NCI-H2227 (cell line): ENCODE data around the gene APBB2.
A peak's percentile ranks its signal among the peaks of the same experiment; 100 is the strongest.

Experiments used
- DNase-seq: peaks from one replicate; lab custom pipeline; 2025; ENCODE audit not compliant: unreplicated experiment; lab: John Stamatoyannopoulos, UW

The APBB2 gene

GRCh38 chr4:41142376-41143310, 71.7 kb downstream of the APBB2 start:
- no peak for DNase-seq

DNA sequence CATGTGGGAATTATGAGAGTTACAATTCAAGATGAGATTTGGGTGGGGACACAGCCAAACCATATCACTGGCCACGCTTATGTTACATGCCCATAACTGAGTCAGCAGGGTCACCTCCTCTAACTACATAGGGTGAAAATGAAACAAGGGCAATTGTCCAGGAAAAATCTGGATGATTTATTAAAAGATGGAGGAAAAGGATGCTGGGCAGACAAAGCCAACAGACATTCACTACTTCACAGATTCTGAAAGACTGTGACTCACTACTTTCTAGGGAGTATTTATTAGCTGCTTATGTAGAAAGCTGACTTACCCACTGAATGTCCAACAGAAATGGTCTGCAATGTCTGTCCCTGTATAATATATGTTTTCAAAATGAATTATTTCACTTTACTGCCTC, 72.4 kb downstream of the APBB2 start:
- no peak for DNase-seq

DNA sequence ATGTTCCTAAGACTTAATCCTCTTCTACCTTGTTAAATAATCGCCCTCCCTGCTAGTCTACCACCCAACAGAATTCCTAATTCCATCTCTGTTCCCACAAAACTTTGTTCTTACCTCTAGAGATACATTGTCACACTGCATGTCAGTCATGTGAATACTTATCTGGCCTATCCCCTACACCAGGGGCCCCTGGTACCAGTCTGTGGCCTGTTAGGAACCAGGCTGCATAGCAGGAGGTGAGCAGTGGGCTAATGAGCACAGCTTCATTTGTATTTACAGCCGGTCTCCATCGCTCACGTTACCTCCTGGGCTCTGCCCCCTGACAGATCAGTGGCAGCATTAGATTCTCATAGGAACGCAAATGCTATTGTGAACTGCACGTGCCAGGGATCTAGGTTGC, 73.9 kb downstream of the APBB2 start:
- DNase-seq: no peak

- DNase-seq: no peak
Observed at GRCh38 chr4:41137879-41138278, 76.5 kb downstream of the APBB2 start.

DNA sequence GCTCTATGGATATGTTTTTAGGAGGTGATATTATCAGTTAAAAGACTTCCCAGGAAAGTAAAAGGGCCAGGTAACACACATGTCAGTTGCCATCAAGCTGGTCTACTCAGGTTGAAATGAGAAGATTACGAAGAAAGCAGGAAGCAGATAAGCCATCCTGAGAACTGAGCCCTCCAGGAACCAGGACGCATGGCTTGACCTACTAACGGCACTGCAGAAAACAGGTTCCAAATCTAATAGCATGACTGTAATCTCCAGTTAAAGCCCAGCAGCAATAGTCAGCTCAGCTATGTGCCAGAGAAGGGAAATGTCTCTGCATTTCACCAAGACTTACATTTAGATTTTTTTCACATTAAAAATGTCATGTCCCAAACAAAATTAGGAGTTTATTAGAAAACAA, 77.9 kb downstream of the APBB2 start:
- DNase-seq: no peak

GRCh38 chr4:41135801-41136200, 78.5 kb downstream of the APBB2 start:
- DNase-seq: no peak

GRCh38 chr4:41134581-41134980, 79.8 kb downstream of the APBB2 start:
- DNase-seq: no peak

DNA sequence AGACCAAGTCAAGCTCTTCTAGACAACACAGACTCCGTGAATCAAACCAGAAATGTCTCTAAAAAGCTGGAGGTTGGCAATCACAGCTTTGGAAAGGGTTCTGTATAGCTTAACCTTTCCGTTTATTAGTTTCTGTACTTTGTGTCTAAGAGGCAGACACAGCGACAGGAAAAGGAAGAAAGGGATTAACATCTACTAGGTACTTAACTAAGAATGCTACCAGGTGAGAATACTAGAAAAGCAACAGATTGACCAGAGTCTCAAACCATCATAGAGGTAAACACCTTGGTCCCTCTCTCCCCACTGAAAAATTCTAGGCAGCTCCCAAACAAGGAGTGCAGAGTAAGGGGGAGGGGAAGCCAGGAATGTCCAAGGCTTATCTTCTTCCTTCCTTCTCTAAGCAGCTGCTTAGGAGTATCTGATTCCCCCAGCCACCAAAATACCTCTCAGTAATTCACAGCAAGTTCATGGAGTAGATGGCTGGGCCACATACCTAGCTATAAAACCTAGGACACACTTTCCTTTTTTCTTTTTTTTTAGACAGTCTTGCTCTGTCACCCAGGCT, 80.8 kb downstream of the APBB2 start:
- no peak for DNase-seq

DNA sequence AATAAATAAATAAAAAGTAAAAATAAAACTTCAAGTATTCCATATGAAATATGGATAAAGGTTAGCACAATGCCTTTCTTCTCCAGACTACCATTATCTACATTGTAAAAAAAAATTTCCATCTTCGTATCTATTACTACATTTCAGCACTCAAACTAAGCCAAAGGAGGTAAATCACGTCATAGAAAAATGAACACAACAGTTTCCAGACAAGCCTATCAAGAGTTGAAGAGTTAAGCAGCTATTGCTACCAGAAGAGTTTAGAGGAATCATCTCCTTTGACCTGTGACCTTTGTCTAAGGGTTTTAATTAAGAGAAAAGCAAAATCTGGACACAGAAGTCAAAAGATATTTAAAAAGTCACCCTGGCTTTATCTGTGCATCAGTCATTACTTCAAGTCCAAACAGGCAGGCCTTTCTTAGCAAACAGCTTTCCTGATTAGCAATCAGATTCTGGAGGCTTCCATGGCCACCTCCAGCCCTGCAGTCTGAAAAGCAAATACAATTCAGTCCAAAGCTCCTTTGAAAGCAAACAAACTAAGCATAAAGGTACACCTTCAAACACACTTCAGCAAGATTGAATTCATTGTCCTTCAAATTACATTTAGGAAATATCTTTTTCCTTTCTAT, 82.2 kb downstream of the APBB2 start:
- no peak for DNase-seq

GRCh38 chr4:41129936-41130440, 84.4 kb downstream of the APBB2 start:
- no peak for DNase-seq

GRCh38 chr4:41129128-41129754, 85.1 kb downstream of the APBB2 start:
- DNase-seq: peak; percentile 9

GRCh38 chr4:41125558-41126311, 88.6 kb downstream of the APBB2 start:
- no peak for DNase-seq

- no peak for DNase-seq
Observed at GRCh38 chr4:41124916-41125548, 89.3 kb downstream of the APBB2 start.

- DNase-seq: no peak
Observed at GRCh38 chr4:41122775-41123174, 91.6 kb downstream of the APBB2 start.

DNA sequence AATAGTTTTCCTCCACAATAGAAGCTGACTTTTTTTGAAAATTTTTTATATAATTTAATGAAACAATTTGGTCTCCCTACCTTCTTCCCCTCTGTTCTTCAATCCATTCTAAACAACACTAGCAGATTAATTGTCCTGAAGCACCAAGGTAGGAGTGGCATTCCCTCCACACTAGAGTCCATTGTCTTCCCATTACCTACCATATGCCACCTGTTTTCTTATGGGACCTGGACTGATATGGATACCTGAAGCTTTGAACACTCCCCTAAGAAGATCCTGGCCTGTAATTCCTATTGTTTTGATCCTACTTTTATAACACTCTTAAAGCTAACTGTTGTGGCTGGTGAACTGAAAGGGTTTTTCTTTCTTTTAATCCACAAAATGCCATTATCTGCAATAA, 92.0 kb downstream of the APBB2 start:
- no peak for DNase-seq

GRCh38 chr4:41121906-41122305, 92.4 kb downstream of the APBB2 start:
- DNase-seq: no peak

GRCh38 chr4:41120297-41121217, 93.8 kb downstream of the APBB2 start:
- DNase-seq: peak; percentile 61

DNA sequence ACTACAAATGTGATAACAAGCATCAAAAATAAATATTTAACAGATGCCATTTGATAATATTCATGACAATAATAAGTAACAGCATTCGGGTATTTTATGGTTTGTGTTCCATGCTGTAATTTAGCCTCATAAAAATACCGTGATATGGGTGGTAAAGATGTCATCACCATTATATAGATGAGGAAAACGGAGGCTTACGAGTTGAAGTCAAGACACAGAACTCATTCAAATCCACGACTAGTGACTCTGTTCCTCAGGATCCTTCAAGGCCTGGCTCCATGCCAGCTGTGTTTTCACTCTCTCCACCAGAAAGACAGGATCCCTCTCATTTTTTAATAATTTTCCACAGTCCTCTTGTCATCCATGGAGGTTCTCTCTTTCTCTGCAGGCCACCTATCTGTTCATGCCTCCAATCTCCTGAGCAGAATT, 94.5 kb downstream of the APBB2 start:
- DNase-seq: no peak

GRCh38 chr4:41111791-41112190, 102.6 kb downstream of the APBB2 start:
- DNase-seq: no peak
